Breast epithelium (tissue), 3 donors: ENCODE results near the gene CTIF.

Experiments used
- POLR2A ChIP-seq: fragments of 450-650 bp; IDR thresholded peaks from one replicate; pipeline ENCODE4 v1.6.1; 2016; ENCODE audit warnings: antibody characterized with exemption, mild to moderate bottlenecking, moderate library complexity
- TF ChIP-seq, protein P1 (sequence below), 3 donors: fragments of 450-650 bp; IDR thresholded peaks; one replicate each; pipeline ENCODE4 v1.5.1; 2016 to 2017; ENCODE audit warnings: antibody characterized with exemption in 3 of 3, mild to moderate bottlenecking in 3 of 3, moderate library complexity in 3 of 3

DNA sequence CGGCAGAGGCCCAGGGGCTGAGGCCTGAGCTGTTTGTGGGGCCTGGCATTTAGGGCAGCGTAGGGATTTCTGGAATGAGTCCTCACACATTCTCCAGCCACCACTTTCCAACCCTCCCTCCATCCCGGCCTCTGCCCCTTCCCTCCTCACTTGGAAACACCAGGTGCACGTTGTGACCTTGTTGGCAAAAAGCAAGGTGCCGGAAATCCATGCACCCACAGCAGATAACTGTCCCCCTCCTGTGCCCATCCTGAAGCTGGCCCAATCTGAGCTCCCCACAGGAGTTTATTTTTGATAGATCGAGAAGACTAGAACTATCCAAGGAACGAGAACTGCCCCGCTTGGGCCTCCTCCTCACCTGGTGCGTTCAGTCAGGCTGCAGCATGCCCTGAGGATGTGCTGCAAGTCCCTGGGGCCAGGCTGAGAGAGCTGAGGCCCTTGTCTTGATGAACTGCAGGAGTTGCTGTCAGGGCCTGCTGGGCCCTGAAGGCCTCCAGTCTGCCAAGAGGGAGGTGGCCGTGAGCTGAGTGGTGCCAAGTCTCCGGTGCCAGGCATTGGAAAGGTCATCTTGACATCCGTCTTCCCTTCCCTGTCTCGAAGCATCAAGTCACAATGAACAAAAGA is 55.8 kb downstream of the CTIF start:
- TF ChIP-seq POLR2A = no peak
- TF ChIP-seq, protein P1, sequence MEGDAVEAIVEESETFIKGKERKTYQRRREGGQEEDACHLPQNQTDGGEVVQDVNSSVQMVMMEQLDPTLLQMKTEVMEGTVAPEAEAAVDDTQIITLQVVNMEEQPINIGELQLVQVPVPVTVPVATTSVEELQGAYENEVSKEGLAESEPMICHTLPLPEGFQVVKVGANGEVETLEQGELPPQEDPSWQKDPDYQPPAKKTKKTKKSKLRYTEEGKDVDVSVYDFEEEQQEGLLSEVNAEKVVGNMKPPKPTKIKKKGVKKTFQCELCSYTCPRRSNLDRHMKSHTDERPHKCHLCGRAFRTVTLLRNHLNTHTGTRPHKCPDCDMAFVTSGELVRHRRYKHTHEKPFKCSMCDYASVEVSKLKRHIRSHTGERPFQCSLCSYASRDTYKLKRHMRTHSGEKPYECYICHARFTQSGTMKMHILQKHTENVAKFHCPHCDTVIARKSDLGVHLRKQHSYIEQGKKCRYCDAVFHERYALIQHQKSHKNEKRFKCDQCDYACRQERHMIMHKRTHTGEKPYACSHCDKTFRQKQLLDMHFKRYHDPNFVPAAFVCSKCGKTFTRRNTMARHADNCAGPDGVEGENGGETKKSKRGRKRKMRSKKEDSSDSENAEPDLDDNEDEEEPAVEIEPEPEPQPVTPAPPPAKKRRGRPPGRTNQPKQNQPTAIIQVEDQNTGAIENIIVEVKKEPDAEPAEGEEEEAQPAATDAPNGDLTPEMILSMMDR (IDR thresholded peaks at IDR 0.05) = no peak
